Thyroid gland (tissue), 4 donors: ENCODE data around the gene ERICH3. TPM values are rescaled to one million over a fixed set of nuclear protein-coding genes. Genes with fewer than 3 reads are reported as not detected.

Experiments
- DNase-seq, 2 donors: peaks; one replicate each; pipeline ENCODE4 v3.0.0-alpha.2; 2019
- H3K27ac ChIP-seq, 3 donors: fragments of 200-600 bp; sonication (generic); 1 replicate in 2 of 3; 2 replicates in 1 of 3; pipeline ENCODE4 v1.5.1; 2016 to 2019; ENCODE audit warnings: mild to moderate bottlenecking in 1 of 3, moderate library complexity in 1 of 3
- H3K27me3 ChIP-seq: fragments of 200-600 bp; sonication (generic); one replicate; pipeline ENCODE4 v1.5.1; 2019
- H3K36me3 ChIP-seq, 2 donors: fragments of 200-600 bp; sonication (generic); one replicate each; pipeline ENCODE4 v1.5.1; 2016 to 2019
- H3K4me1 ChIP-seq, 2 donors: fragments of 200-600 bp; sonication (generic); one replicate each; pipeline ENCODE4 v1.5.1; 2017 to 2019
- H3K4me3 ChIP-seq, 3 donors: fragments of 200-600 bp; sonication (generic); replicated peaks in 1 of 3; 1 replicate in 2 of 3; 2 replicates in 1 of 3; pipeline ENCODE4 v1.5.1; 2016; ENCODE audit warnings: mild to moderate bottlenecking in 1 of 3
- H3K9me3 ChIP-seq: fragments of 200-600 bp; sonication (generic); one replicate; pipeline ENCODE4 v1.5.1; 2017
- POLR2A ChIP-seq, 2 donors: fragments of 450-650 bp; IDR thresholded peaks; one replicate each; pipeline ENCODE4 v1.6.1; 2017; ENCODE audit warnings: antibody characterized with exemption in 2 of 2, mild to moderate bottlenecking in 2 of 2, moderate library complexity in 1 of 2
- WGBS, 2 donors: methylation state at CpG; one replicate each; pipeline ENCODE4 v1.1.5; 2017; 5-methylcytosine and 5-hydroxymethylcytosine counted together
- intact Hi-C: fragments of 100-400 bp; cut with DNase I; formaldehyde crosslinking; loops from one replicate; pipeline ENCODE4 v1.15.1; 2023
- total RNA-seq, 4 donors: library from RNA; depleted of rRNA; stranded (reverse); fragments of >200 nt; gene quantifications; one replicate each; pipeline ENCODE4 v1.2.3, GENCODE V29; 2016
- TF ChIP-seq, protein P1 (sequence below), 6 experiments: fragments of 200-600 bp in 3 of 6; fragments of 450-650 bp in 3 of 6; sonication (generic) in 3 of 6; IDR thresholded peaks; one replicate each; pipeline ENCODE4 v1.5.1; 2016 to 2019; ENCODE audit warnings: antibody characterized with exemption in 6 of 6, mild to moderate bottlenecking in 2 of 6, inconsistent platforms in 1 of 6, moderate library complexity in 1 of 6

Gene ERICH3
- total RNA-seq, 4 donors from 2014 or later, result 0.11 to 0.40 TPM; not detected in 2

- 89 to 93% methylated on average over 2 of the region's 2 CpGs for WGBS, 2 donors
- Histone ChIP-seq H3K27me3 (no peaks in the 10 kb centered on the region), H3K27ac (no peak overlapping the region), H3K4me3 (no peak overlapping the region), H3K4me1 (no peaks in the 10 kb centered on the region), H3K36me3 (no peaks in the 10 kb centered on the region), H3K9me3 (no peaks in the 10 kb centered on the region)
- no peak for TF ChIP-seq POLR2A (IDR thresholded peaks at IDR 0.05)
- TF ChIP-seq, protein P1, sequence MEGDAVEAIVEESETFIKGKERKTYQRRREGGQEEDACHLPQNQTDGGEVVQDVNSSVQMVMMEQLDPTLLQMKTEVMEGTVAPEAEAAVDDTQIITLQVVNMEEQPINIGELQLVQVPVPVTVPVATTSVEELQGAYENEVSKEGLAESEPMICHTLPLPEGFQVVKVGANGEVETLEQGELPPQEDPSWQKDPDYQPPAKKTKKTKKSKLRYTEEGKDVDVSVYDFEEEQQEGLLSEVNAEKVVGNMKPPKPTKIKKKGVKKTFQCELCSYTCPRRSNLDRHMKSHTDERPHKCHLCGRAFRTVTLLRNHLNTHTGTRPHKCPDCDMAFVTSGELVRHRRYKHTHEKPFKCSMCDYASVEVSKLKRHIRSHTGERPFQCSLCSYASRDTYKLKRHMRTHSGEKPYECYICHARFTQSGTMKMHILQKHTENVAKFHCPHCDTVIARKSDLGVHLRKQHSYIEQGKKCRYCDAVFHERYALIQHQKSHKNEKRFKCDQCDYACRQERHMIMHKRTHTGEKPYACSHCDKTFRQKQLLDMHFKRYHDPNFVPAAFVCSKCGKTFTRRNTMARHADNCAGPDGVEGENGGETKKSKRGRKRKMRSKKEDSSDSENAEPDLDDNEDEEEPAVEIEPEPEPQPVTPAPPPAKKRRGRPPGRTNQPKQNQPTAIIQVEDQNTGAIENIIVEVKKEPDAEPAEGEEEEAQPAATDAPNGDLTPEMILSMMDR (IDR thresholded peaks at IDR 0.05), result no peak
- intact Hi-C loops, result no loop called here
- DNase-seq, result no peak
Observed at GRCh38 chr1:74578101-74578500, 95.5 kb downstream of the ERICH3 start.

- intact Hi-C loops, result no loop called here
- no peaks in the 10 kb centered on the region for H3K36me3 ChIP-seq
- H3K4me3 ChIP-seq, result no peak overlapping the region
- no peak for DNase-seq
- 69 to 77% methylated on average over 6 of the region's 6 CpGs for WGBS, 2 donors
- no peaks in the 10 kb centered on the region for H3K9me3 ChIP-seq
- H3K27ac ChIP-seq, result no peak overlapping the region
- no peaks in the 10 kb centered on the region for H3K4me1 ChIP-seq
- TF ChIP-seq POLR2A (IDR thresholded peaks at IDR 0.05), result no peak
- TF ChIP-seq, protein P1 (IDR thresholded peaks at IDR 0.05), result no peak
- no peaks in the 10 kb centered on the region for H3K27me3 ChIP-seq
Observed at GRCh38 chr1:74571891-74572290, 101.7 kb downstream of the ERICH3 start.

DNA sequence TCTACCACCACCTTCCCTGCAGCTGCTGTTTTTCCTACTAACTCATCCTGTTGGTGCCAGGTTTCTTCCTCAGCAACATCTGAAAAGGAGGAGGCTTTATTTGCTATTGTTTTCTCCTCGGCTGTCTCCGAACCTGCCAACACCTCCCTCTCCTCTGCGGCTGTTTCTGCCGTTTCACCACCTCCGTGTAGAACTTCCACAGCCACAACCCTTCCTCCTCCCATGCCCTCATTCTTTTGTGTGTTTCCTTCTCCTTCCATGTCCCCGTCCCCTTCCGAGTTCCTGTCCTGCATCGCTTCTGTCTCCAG lies 102.1 kb downstream of the ERICH3 start:
- TF ChIP-seq, protein P1 (IDR thresholded peaks at IDR 0.05), result no peak
- TF ChIP-seq POLR2A (IDR thresholded peaks at IDR 0.05), result no peak
- H3K36me3 ChIP-seq, result no peaks in the 10 kb centered on the region
- H3K27ac ChIP-seq, result no peak overlapping the region
- H3K9me3 ChIP-seq, result no peaks in the 10 kb centered on the region
- no peak for DNase-seq
- intact Hi-C loops, result no loop called here
- WGBS, 2 donors, result 67 to 68% methylated on average over 8 of the region's 8 CpGs
- no peak overlapping the region for H3K4me3 ChIP-seq
- H3K4me1 ChIP-seq, result no peaks in the 10 kb centered on the region
- no peaks in the 10 kb centered on the region for H3K27me3 ChIP-seq

DNA sequence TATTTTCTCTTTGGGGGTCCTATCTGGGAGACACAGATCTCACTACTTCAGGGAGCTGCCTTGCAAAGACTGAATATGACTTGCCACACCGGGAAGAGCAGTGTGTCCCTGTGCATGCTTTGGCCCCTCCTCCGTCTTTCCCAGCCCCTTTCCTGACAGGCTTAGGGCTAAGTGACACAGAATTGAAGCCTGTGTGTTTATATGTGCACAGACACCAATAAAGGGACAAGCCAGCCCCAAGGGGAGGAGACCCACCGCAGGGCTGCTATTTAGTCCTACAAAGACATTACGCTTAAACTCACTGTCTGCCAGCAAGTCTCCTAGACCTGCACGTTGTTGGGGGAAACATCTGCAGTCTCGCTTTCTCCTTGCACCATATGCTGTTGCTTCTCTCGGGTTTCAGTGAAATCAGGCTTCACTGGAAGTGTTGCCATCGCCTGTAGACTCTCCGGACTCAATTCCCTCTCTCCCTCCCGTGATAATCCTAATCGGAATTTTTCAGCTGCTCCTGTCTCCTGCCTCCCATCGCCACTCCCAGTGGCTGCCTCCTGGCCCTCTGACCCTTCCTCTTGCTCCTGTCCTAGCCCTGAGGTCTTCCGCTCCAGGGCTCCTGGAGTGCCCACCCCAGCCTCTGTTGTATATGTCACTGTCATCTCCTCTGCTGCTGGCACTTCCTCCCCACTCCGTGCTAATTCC lies 102.6 kb downstream of the ERICH3 start:
- Histone ChIP-seq H3K9me3 (no peaks in the 10 kb centered on the region), H3K27ac (no peak overlapping the region), H3K27me3 (no peaks in the 10 kb centered on the region), H3K4me3 (no peak overlapping the region), H3K4me1 (no peaks in the 10 kb centered on the region), H3K36me3 (no peaks in the 10 kb centered on the region)
- 49 to 50% methylated on average over 14 of the region's 14 CpGs for WGBS, 2 donors
- intact Hi-C loops, result no loop called here
- TF ChIP-seq POLR2A (IDR thresholded peaks at IDR 0.05), result no peak
- TF ChIP-seq, protein P1 (IDR thresholded peaks at IDR 0.05), result no peak
- no peak for DNase-seq

DNA sequence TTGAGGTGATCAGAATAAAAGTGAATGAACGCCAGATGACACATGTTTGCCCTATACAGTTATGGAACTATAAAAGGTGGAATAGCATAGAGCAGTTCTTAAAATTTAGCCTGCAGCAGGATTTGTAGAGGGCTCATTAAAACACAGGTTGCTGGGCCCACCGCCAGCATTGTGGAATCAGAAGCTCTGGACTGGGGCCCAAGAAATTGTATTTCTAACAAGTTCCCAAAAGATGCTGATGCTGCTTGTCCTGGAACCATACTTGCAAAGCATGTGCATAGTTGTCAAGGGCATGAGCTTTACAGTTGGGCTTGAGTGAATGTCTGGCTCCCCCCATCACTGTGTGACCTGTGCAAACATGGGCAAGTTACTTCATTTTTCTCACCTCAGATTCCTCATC lies 123.7 kb downstream of the ERICH3 start:
- Histone ChIP-seq H3K36me3 (no peaks in the 10 kb centered on the region), H3K4me1 (no peaks in the 10 kb centered on the region), H3K9me3 (no peaks in the 10 kb centered on the region), H3K27me3 (no peaks in the 10 kb centered on the region), H3K4me3 (no peak overlapping the region), H3K27ac (no peak overlapping the region)
- no peak for DNase-seq
- intact Hi-C loops, result no loop called here
- no peak for TF ChIP-seq POLR2A (IDR thresholded peaks at IDR 0.05)
- TF ChIP-seq, protein P1 (IDR thresholded peaks at IDR 0.05), result no peak
- WGBS, 2 donors, result 85 to 91% methylated on average over 2 of the region's 2 CpGs
